SK-N-SH (cell line): Measurements from ENCODE around the gene IKZF1.

Experiments used
- CTCF ChIP-seq: fragments of 200-600 bp; sonication (generic); IDR thresholded peaks from 2 replicates; pipeline ENCODE4 v1.6.1; 2017; ENCODE audit warnings: antibody characterized with exemption, mild to moderate bottlenecking, moderate library complexity
- ELF1 ChIP-seq: IDR thresholded peaks from 2 replicates; pipeline ENCODE4 v1.4.0; 2012
- EZH2phosphoT487 ChIP-seq: fragments of 200-600 bp; sonication (generic); IDR thresholded peaks from 2 replicates; pipeline ENCODE4 v1.6.1; 2017; ENCODE audit warnings: low read depth, mixed run types, mild to moderate bottlenecking, antibody characterized with exemption, moderate library complexity, borderline replicate concordance
- IRF3 ChIP-seq: fragments of 150-350 bp; IDR thresholded peaks from 2 replicates; pipeline ENCODE4 v1.6.1; 2016; ENCODE audit warnings: mild to moderate bottlenecking, low read depth, low read length
- MXI1 ChIP-seq: IDR thresholded peaks from 2 replicates; pipeline ENCODE4 v1.6.1; 2012; ENCODE audit warnings: mild to moderate bottlenecking, low read depth, low read length, improper control_type of control experiment
- NRF1 ChIP-seq: IDR thresholded peaks from 2 replicates; pipeline ENCODE4 v1.6.1; 2012; ENCODE audit warnings: low read depth, mild to moderate bottlenecking, low read length
- PBX3 ChIP-seq: IDR thresholded peaks from 2 replicates; pipeline ENCODE4; 2012
- POLR2AphosphoS5 ChIP-seq: IDR thresholded peaks from 2 replicates; pipeline ENCODE4 v1.6.1; 2012; ENCODE audit warnings: low read depth, low read length
- RFX5 ChIP-seq: IDR thresholded peaks from 2 replicates; pipeline ENCODE4 v1.6.1; 2012; ENCODE audit warnings: mild to moderate bottlenecking, improper control_type of control experiment, low read length
- SIN3A ChIP-seq: IDR thresholded peaks from 2 replicates; pipeline ENCODE4 v1.6.1; 2012; ENCODE audit warnings: low read depth, mild to moderate bottlenecking, low read length, moderate library complexity, borderline replicate concordance
- SMC3 ChIP-seq: IDR thresholded peaks from 2 replicates; pipeline ENCODE4 v1.6.1; 2012; ENCODE audit warnings: low read depth, low read length, improper control_type of control experiment
- TAF1 ChIP-seq: IDR thresholded peaks from 2 replicates; pipeline ENCODE4 v1.6.1; 2012; ENCODE audit warnings: low read depth, mild to moderate bottlenecking, low read length, moderate library complexity, borderline replicate concordance
- TCF12 ChIP-seq: IDR thresholded peaks from 2 replicates; pipeline ENCODE4 v1.4.0; 2012
- YY1 ChIP-seq: IDR thresholded peaks from 2 replicates; pipeline ENCODE4 v1.4.0; 2012; ENCODE audit warnings: low read depth, mild to moderate bottlenecking

GRCh38 chr7:50394315-50394714, 89.8 kb downstream of the IKZF1 start:
- TF ChIP-seq CTCF (no peak), MXI1 (no peak), YY1 (no peak), SMC3 (no peak), RFX5 (no peak), POLR2AphosphoS5 (no peak), TAF1 (no peak), SIN3A (no peak), TCF12 (no peak), EZH2phosphoT487 (no peak), IRF3 (no peak), PBX3 (no peak), NRF1 (no peak), ELF1 (no peak)
